ENCODE results near the gene CNR2. TPM values are rescaled to one million over a fixed set of nuclear protein-coding genes. Genes with fewer than 3 reads are reported as not detected.
"Not testable (repeated sequence)": the region's sequence is repeated elsewhere in the genome, so short reads cannot be mapped to it uniquely, and the experiment has no call there.

Gene CNR2
- total RNA-seq, 1 donor from 2014 or later: 0.05 TPM

DNA sequence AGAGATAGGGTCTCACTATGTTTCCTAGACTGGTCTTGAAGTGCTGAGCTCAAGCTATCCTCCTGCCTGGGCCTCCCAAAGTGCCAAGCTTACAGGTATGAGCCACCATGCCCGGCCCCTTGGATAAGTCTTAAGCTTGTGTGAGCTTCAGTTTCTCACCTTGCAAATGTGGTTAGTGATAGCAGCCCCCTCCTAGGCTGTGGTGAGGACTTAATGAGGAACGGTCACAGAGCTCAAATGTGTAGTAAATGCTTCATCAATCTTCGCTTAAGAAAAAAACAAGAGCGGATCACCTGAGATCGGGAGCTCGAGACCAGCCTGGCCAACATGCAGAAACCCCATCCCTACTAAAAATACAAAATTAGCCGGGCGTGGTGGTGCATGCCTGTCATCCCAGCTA lies 3.0 kb downstream of the CNR2 start:
- Mint-ChIP-seq H3K4me3 (ENCODE audit: low read depth) (no peak overlapping the region), H3K27me3 (ENCODE audit: low read depth) (no peaks in the 10 kb centered on the region), H3K27ac (no peak overlapping the region), H3K36me3 (ENCODE audit: low read depth) (no peaks in the 10 kb centered on the region), H3K9me3 (no peaks in the 10 kb centered on the region), H3K4me1 (ENCODE audit: low read depth) (peaks cover 46% of the 10 kb centered on the region)
- no peak for DNase-seq (ENCODE audit: low spot score)
- intact Hi-C loops (cut with micrococcal nuclease): no loop called here

GRCh38 chr1:23909412-23909811 lies 3.8 kb downstream of the CNR2 start:
- no peaks in the 10 kb centered on the region for H3K9me3 Mint-ChIP-seq
- peaks cover 2% of the 10 kb centered on the region for H3K27me3 Mint-ChIP-seq (ENCODE audit: low read depth)
- peak overlapping the region; percentile 40 for H3K27ac Mint-ChIP-seq
- peaks cover 51% of the 10 kb centered on the region for H3K4me1 Mint-ChIP-seq (ENCODE audit: low read depth)
- H3K36me3 Mint-ChIP-seq (ENCODE audit: low read depth): no peaks in the 10 kb centered on the region
- intact Hi-C loops (cut with micrococcal nuclease): no loop called here
- H3K4me3 Mint-ChIP-seq (ENCODE audit: low read depth): no peak overlapping the region
- DNase-seq (ENCODE audit: low spot score): no peak

- peak; percentile 20 for DNase-seq (ENCODE audit: low spot score)
- peaks cover 5% of the 10 kb centered on the region for H3K27me3 Mint-ChIP-seq (ENCODE audit: low read depth)
- peak overlapping the region; percentile 40 for H3K27ac Mint-ChIP-seq
- peaks cover 50% of the 10 kb centered on the region for H3K4me1 Mint-ChIP-seq (ENCODE audit: low read depth)
- intact Hi-C loops (cut with micrococcal nuclease): no loop called here
- H3K9me3 Mint-ChIP-seq: no peaks in the 10 kb centered on the region
- H3K4me3 Mint-ChIP-seq (ENCODE audit: low read depth): no peak overlapping the region
- no peaks in the 10 kb centered on the region for H3K36me3 Mint-ChIP-seq (ENCODE audit: low read depth)
Measured at GRCh38 chr1:23908453-23909341, 4.5 kb downstream of the CNR2 start.

DNA sequence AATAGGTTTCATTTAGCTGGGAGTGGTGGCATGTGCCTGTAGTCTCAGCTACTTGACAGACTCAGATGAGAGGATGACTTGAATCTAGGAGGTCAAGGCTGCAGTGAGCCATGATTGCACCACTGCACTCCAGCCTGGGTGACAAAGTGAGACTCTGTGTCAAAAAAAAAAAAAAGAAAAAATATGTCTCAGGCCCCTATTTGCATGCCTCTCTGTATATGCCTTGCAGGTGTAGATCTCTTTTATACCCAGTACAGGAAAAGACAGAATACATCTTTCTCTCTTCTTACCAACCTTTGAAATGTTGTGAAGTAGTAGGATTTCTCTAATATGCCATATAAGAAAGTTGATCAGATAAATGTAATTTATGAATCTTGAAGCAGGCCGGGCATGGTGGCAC lies 6.4 kb downstream of the CNR2 start:
- Mint-ChIP-seq H3K27me3 (ENCODE audit: low read depth) (peaks cover 14% of the 10 kb centered on the region), H3K9me3 (no peaks in the 10 kb centered on the region), H3K36me3 (ENCODE audit: low read depth) (no peaks in the 10 kb centered on the region), H3K27ac (no peak overlapping the region), H3K4me1 (ENCODE audit: low read depth) (peaks cover 34% of the 10 kb centered on the region), H3K4me3 (ENCODE audit: low read depth) (no peak overlapping the region)
- intact Hi-C loops (cut with micrococcal nuclease): no loop called here
- DNase-seq (ENCODE audit: low spot score): no peak

GRCh38 chr1:23905461-23906025 lies 7.6 kb downstream of the CNR2 start:
- Mint-ChIP-seq H3K9me3 (no peaks in the 10 kb centered on the region), H3K36me3 (ENCODE audit: low read depth) (no peaks in the 10 kb centered on the region), H3K27ac (no peak overlapping the region), H3K27me3 (ENCODE audit: low read depth) (peaks cover 25% of the 10 kb centered on the region), H3K4me1 (ENCODE audit: low read depth) (peaks cover 26% of the 10 kb centered on the region), H3K4me3 (ENCODE audit: low read depth) (no peak overlapping the region)
- intact Hi-C loops (cut with micrococcal nuclease): no loop called here
- no peak for DNase-seq (ENCODE audit: low spot score)

GRCh38 chr1:23904748-23905357 lies 8.3 kb downstream of the CNR2 start:
- peak; percentile 20 for DNase-seq (ENCODE audit: low spot score)
- H3K9me3 Mint-ChIP-seq: no peaks in the 10 kb centered on the region
- H3K4me3 Mint-ChIP-seq (ENCODE audit: low read depth): no peak overlapping the region
- H3K4me1 Mint-ChIP-seq (ENCODE audit: low read depth): peaks cover 25% of the 10 kb centered on the region
- peaks cover 30% of the 10 kb centered on the region for H3K27me3 Mint-ChIP-seq (ENCODE audit: low read depth)
- intact Hi-C loops (cut with micrococcal nuclease): no loop called here
- H3K27ac Mint-ChIP-seq: peak overlapping the region; percentile 52
- no peaks in the 10 kb centered on the region for H3K36me3 Mint-ChIP-seq (ENCODE audit: low read depth)

DNA sequence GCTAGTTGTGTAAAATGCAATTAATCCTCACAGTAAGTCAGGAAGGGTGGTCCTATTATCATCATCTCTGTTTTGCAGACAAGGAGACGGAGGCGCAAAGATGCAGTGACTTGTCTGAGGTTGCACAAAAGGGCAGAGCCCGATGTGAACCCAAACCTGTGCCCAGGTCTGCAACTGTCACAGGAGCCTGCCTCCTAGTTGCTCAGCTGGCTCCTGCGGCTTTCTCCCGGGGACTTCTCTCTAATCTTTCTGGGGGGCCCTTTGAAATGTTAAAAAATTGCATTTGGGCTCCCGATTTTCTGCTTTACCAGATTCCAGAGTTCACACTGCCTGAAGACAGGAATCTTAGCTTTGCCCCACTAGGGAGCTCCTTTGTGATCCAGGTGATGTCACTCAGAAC lies 9.4 kb downstream of the CNR2 start:
- Mint-ChIP-seq H3K27ac (no peak overlapping the region), H3K4me3 (ENCODE audit: low read depth) (no peak overlapping the region), H3K9me3 (no peaks in the 10 kb centered on the region), H3K27me3 (ENCODE audit: low read depth) (peaks cover 32% of the 10 kb centered on the region), H3K4me1 (ENCODE audit: low read depth) (peaks cover 22% of the 10 kb centered on the region), H3K36me3 (ENCODE audit: low read depth) (no peaks in the 10 kb centered on the region)
- no peak for DNase-seq (ENCODE audit: low spot score)
- intact Hi-C loops (cut with micrococcal nuclease): no loop called here

- Mint-ChIP-seq H3K4me3 (ENCODE audit: low read depth) (no peak overlapping the region), H3K27ac (no peak overlapping the region), H3K9me3 (no peaks in the 10 kb centered on the region), H3K27me3 (ENCODE audit: low read depth) (peaks cover 32% of the 10 kb centered on the region), H3K4me1 (ENCODE audit: low read depth) (peaks cover 18% of the 10 kb centered on the region), H3K36me3 (ENCODE audit: low read depth) (no peaks in the 10 kb centered on the region)
- DNase-seq (ENCODE audit: low spot score): no peak
- intact Hi-C loops (cut with micrococcal nuclease): no loop called here
Measured at GRCh38 chr1:23902321-23903278, 10.6 kb downstream of the CNR2 start.

DNA sequence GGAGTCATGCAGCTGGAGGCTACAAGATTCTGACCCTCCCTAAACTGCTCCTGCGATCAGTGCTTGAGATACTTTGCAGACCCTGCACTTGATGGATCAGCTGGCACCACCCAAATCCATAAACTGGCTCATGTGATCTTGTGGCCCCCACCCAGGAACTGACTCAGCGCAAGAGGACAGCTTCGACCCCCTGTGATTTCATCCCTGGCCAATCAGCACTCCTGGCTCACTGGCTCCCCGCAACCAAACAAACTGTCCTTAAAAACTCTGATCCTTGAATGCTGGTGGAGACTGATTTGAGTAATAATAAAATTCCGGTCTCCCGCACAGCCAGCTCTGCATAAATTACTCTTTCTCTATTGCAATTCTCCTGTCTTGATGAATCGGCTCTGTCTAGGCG lies 13.1 kb downstream of the CNR2 start:
- H3K27ac Mint-ChIP-seq; DNase-seq (ENCODE audit: low spot score); H3K36me3 Mint-ChIP-seq (ENCODE audit: low read depth); H3K9me3 Mint-ChIP-seq; intact Hi-C loops (cut with micrococcal nuclease); H3K4me3 Mint-ChIP-seq (ENCODE audit: low read depth): not testable (repeated sequence)
- Mint-ChIP-seq H3K27me3 (ENCODE audit: low read depth) (peaks cover 35% of the 10 kb centered on the region), H3K4me1 (ENCODE audit: low read depth) (peaks cover 21% of the 10 kb centered on the region)

DNA sequence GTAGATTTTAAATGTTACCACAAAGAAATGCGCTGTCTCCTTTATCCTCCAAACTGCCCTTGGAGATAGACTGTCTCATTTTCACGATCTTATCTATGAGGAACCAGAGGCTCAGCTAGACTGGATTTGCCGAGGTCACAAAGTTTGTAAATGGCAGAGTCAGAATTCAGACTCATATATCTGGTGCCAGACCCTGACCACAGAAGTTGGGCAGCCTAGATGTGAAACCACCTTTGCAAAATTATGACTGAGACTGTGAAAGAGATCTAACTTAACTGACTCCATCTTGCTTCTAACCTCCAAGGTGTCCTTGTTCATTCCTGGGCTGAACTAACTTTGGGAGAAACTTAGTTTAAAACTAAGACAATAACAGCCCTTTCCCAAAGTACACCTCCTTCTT lies 14.1 kb downstream of the CNR2 start:
- no peak for DNase-seq (ENCODE audit: low spot score)

GRCh38 chr1:23897083-23897482 lies 16.1 kb downstream of the CNR2 start:
- no peaks in the 10 kb centered on the region for H3K36me3 Mint-ChIP-seq (ENCODE audit: low read depth)
- intact Hi-C loops (cut with micrococcal nuclease): no loop called here
- H3K4me3 Mint-ChIP-seq (ENCODE audit: low read depth): no peak overlapping the region
- DNase-seq (ENCODE audit: low spot score): no peak
- H3K4me1 Mint-ChIP-seq (ENCODE audit: low read depth): peaks cover 14% of the 10 kb centered on the region
- H3K27me3 Mint-ChIP-seq (ENCODE audit: low read depth): peaks cover 26% of the 10 kb centered on the region
- no peak overlapping the region for H3K27ac Mint-ChIP-seq
- no peaks in the 10 kb centered on the region for H3K9me3 Mint-ChIP-seq

More for the DNA sequence above, 14.1 kb downstream of the CNR2 start:
- intact Hi-C loops (cut with micrococcal nuclease): no loop called here
- Mint-ChIP-seq H3K9me3 (no peaks in the 10 kb centered on the region), H3K4me1 (ENCODE audit: low read depth) (peaks cover 14% of the 10 kb centered on the region), H3K27me3 (ENCODE audit: low read depth) (peaks cover 34% of the 10 kb centered on the region), H3K36me3 (ENCODE audit: low read depth) (no peaks in the 10 kb centered on the region), H3K27ac (no peak overlapping the region), H3K4me3 (ENCODE audit: low read depth) (no peak overlapping the region)

- Mint-ChIP-seq H3K27ac (no peak overlapping the region), H3K27me3 (ENCODE audit: low read depth) (peaks cover 25% of the 10 kb centered on the region), H3K9me3 (no peaks in the 10 kb centered on the region), H3K4me1 (ENCODE audit: low read depth) (peaks cover 14% of the 10 kb centered on the region), H3K4me3 (ENCODE audit: low read depth) (no peak overlapping the region), H3K36me3 (ENCODE audit: low read depth) (no peaks in the 10 kb centered on the region)
- no peak for DNase-seq (ENCODE audit: low spot score)
- intact Hi-C loops (cut with micrococcal nuclease): no loop called here
Measured at GRCh38 chr1:23896491-23896890, 16.7 kb downstream of the CNR2 start.

Measured in activated T-helper 2 cell treated with anti-CD3 and anti-CD28 coated beads, Interferon-gamma antibody, Interleukin-2, Interleukin-4, amounts not matched to agents 10 μg/mL and 5 μg/mL and 100 μg/mL, durations not matched to agents 14 hours and 24 hours and 36 hours (primary cell).